SK-MEL-5 (cell line): Measurements from ENCODE around the gene ABCB8. TPM values are rescaled to one million over a fixed set of nuclear protein-coding genes. Genes with fewer than 3 reads are reported as not detected.

Source experiments
- DNase-seq: peaks from one replicate; pipeline ENCODE4 v3.0.0-alpha.2; 2016; ENCODE audit warnings: low read depth, low spot score
- in situ Hi-C: cut with HindIII; loops from 2 replicates; pipeline ENCODE4 v1.10.0; 2016; ENCODE audit warnings: low sequenced_read_pairs, high pct_unique_total_duplicates, low pct_unique_long_range_greater_than_20kb
- total RNA-seq: library from RNA; depleted of rRNA; stranded (reverse); fragments of >200 nt; shearing (Covaris generic); gene quantifications from 2 replicates; pipeline ENCODE4 v1.2.3, GENCODE V29; 2014

The ABCB8 gene
- total RNA-seq, 1 experiment from 2014 or later = 47.9 TPM

DNA sequence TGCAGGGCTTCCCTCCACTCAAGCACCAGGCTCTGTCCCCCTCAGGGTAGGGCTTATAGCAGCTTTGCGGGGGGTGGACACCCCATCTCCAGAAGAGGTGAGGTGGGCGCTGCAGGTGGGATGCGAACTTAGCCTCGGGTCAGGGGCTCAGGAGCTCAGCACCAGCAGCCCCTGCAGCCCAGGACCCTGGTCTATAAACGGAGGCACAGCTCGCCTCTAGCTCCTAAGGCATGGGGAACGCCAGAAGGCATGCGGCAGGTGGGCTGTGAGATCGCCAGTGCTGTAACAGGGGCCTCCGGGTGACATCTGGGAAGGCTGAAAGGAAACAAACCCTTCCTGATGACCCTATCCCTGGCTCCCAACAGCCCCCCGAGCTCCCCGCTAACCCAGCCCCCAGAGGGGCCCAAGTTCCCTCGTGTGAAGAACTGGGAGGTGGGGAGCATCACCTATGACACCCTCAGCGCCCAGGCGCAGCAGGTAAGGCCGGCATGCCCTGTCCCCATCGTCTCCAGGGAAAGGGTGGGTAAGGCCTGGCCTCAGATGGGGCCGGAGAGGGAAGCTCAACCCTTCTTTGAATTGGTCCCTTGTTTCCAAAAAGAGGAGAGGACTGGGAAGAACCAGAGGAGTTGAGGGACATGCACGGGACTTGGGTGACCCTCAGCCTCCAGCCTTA lies 33.3 kb upstream of the ABCB8 start:
- no peak for DNase-seq
- in situ Hi-C loops = no loop called here

DNA sequence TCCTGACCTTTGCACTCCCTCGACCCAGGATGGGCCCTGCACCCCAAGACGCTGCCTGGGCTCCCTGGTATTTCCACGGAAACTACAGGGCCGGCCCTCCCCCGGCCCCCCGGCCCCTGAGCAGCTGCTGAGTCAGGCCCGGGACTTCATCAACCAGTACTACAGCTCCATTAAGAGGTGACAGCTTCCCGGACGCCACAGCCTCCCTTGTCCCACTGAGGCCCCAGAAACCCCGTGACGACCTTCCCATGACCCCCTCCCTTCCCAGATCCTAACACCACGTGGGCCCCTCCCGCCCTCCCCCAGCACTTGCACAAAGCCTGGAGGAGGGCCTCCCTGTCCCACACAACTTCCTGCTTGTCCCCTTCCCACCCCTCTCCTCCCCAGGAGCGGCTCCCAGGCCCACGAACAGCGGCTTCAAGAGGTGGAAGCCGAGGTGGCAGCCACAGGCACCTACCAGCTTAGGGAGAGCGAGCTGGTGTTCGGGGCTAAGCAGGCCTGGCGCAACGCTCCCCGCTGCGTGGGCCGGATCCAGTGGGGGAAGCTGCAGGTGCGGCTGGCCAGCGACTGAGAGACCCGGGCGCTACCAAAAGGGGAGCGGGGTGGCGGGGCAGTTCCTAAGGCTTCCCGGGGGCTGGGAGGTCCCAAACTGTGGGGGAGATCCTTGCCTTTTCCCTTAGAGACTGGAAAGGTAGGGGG lies 31.7 kb upstream of the ABCB8 start:
- in situ Hi-C loops = no loop called here
- no peak for DNase-seq

DNA sequence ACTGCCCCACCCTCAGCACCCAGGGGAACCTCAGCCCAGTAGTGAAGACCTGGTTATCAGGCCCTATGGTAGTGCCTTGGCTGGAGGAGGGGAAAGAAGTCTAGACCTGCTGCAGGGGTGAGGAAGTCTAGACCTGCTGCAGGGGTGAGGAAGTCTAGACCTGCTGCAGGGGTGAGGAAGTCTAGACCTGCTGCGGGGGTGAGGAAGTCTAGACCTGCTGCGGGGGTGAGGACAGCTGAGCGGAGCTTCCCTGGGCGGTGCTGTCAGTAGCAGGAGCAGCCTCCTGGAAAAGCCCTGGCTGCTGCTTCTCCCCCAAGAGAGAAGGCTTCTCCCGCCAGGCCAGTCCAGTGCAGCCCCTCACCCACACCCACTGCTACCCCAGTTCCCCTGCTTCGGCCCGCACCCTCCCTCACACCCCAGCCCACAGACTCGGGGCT lies 31.2 kb upstream of the ABCB8 start:
- in situ Hi-C loops = no loop called here
- no peak for DNase-seq

DNA sequence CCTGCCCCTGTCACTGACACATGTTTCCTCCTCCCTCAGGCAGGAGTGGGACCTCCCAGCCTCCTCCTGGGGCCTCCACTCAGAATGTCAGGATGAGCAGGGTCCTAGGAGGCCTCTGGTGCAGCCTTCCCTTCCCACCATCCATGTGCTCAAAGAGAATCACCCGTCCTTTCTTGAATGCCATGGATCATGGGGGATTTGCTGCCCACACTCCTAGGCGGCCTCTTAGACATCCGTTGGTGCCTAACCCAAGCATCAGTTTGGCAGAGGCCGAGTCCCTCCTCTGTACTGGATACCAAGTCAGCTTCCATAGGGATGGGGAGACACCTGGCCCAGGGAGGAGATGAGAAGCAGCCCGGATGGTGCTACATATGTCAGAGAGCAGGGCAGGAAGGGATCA lies 30.4 kb upstream of the ABCB8 start:
- in situ Hi-C loops = no loop called here
- no peak for DNase-seq

DNA sequence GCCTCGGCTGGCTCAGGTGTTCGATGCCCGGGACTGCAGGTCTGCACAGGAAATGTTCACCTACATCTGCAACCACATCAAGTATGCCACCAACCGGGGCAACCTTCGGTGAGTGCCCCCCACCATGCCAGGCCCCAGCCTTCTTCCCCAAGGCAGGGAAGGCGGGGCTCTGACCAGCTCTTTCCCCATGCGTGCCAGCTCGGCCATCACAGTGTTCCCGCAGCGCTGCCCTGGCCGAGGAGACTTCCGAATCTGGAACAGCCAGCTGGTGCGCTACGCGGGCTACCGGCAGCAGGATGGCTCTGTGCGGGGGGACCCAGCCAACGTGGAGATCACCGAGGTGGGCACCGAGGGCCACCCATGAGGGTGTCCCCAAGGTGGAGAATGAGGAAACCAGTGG lies 29.9 kb upstream of the ABCB8 start:
- in situ Hi-C loops = no loop called here
- DNase-seq = no peak

DNA sequence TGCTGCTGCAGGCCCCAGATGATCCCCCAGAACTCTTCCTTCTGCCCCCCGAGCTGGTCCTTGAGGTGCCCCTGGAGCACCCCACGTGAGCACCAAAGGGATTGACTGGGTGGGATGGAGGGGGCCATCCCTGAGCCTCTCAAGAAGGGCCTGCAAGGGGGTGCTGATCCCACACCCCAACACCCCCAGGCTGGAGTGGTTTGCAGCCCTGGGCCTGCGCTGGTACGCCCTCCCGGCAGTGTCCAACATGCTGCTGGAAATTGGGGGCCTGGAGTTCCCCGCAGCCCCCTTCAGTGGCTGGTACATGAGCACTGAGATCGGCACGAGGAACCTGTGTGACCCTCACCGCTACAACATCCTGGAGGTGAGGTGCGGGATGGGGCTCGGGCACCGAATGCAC lies 29.2 kb upstream of the ABCB8 start:
- in situ Hi-C loops = no loop called here
- no peak for DNase-seq

DNA sequence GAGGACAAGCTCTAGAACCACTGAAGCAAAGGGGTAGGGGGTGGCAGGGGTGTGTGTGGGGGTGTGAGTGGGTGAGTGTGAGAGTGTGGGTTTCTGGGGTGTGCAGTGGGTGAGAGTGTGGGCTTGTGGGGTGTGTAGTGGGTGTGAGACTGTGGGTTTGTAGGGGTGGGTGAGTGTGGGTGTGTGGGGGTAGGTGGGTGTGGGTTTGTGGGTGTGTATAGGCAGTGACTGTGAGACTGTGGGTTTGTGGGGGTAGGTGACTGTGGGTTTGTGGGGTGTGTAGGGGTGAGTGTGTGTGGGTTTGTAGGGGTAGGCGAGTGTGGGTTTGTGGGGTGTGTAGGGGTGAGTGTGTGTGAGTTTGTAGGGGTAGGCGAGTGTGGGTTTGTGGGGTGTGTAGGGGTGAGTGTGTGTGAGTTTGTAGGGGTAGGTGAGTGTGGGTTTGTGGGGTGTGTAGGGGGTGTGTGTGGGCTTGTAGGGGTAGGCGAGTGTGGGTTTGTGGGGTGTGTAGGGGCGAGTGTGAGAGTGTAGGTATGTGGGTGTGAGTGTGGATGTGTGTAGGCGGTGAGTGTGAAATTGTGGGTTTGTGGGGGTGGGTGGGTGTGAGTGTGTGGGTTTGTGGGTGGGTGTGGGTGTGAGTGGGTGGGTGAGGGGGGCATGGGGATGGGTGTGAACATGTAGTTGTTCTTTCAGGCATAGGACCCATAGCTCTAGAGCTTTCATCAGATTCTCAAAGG lies 28.6 kb upstream of the ABCB8 start:
- in situ Hi-C loops = no loop called here

DNA sequence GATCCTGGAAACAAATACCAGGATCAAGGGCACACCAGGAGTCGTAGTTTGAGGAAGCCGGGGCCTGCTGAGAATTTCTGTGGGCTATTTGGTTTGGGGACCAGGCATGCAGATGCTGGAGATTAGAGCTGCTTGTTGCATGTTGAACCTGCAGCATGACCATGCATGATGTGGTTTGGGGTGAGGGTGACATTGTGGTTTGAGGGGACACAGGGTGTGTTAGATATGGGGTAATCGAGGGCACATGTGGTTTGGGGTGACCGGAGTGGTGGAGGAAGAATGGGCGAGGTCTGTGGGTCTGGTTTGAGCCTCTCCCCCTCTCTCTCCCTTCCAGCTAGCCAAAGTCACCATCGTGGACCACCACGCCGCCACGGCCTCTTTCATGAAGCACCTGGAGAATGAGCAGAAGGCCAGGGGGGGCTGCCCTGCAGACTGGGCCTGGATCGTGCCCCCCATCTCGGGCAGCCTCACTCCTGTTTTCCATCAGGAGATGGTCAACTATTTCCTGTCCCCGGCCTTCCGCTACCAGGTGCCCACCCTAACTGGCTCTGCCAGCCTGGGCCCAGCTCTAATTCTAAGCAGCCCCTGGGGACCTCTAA lies 27.3 kb upstream of the ABCB8 start:
- in situ Hi-C loops = no loop called here

More for the DNA sequence above, 28.6 kb upstream of the ABCB8 start:
- no peak for DNase-seq

DNA sequence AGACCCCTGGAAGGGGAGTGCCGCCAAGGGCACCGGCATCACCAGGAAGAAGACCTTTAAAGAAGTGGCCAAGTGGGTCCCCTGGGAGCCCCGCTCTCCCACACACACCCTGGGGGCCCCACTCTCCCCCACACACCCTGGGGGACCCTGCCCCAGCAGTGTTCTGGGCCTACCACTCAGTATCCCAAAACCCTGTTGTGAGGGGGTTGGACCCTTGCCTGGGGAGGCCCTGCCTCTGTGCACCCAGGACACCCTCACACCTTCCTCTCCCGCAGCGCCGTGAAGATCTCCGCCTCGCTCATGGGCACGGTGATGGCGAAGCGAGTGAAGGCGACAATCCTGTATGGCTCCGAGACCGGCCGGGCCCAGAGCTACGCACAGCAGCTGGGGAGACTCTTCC lies 26.7 kb upstream of the ABCB8 start:
- no peak for DNase-seq
- in situ Hi-C loops = no loop called here

More for the DNA sequence above, 27.3 kb upstream of the ABCB8 start:
- DNase-seq = no peak

DNA sequence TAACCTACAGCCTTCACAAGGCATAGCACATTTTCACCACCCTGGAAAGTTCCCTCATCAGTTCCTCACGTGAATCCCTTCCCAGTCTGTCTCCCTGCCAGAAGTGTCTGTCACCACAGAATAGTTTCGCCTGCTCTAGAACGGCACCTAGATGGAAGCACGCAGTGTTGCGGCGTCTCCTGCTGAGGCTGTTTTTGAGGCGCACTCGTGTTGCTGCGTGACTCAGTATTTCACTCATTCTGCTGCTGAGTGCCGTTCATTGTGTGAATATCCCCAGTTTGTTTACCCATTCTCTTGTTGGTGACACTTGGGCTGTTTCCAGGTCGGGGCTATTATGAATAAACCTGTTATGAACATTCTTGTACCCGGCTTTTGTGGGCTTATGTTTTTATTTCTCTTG lies 24.7 kb upstream of the ABCB8 start:
- in situ Hi-C loops = no loop called here
- DNase-seq = no peak

DNA sequence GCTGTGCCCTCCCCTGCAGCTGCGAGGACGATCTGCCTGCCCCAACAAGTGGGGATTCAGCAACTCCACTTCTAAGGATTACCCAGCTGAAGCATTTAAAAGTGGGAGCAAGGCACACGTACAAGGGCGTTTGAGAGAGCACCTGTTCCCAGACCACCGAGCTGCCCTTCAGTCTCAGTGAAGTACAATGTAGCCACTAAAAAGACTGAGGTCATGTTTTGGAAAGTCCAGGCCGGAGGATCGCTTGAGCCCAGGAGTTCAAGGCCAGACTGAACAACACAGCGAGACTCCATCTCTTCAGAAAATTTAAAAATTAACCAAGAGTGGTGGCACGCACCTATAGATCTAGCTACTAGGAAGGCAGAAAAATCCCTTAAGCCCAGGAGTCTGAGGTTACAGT lies 22.7 kb upstream of the ABCB8 start:
- no peak for DNase-seq
- in situ Hi-C loops = no loop called here

DNA sequence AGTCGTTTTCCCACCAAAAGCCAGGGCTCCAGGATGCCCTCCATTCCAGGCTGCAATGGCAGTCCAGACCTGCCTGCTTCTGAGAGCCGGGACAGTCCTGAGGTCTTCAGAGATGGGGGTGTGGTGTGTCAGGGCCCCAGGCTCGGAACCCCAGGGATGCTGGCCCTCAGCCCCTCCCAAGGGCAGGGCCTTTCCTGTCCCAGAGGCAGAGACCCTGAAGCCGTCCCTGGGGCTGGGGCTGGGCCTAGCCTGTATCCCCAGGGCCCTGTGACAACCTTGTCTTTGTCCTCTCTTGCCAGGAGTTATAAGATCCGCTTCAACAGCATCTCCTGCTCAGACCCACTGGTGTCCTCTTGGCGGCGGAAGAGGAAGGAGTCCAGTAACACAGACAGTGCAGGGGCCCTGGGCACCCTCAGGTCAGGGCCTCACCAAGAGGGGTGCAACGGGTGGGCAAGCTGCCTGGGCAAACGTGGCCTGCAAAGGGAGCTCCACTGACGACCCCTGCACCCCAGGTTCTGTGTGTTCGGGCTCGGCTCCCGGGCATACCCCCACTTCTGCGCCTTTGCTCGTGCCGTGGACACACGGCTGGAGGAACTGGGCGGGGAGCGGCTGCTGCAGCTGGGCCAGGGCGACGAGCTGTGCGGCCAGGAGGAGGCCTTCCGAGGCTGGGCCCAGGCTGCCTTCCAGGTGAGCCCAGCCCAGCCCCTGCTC lies 21.5 kb upstream of the ABCB8 start:
- no peak for DNase-seq
- in situ Hi-C loops = no loop called here

DNA sequence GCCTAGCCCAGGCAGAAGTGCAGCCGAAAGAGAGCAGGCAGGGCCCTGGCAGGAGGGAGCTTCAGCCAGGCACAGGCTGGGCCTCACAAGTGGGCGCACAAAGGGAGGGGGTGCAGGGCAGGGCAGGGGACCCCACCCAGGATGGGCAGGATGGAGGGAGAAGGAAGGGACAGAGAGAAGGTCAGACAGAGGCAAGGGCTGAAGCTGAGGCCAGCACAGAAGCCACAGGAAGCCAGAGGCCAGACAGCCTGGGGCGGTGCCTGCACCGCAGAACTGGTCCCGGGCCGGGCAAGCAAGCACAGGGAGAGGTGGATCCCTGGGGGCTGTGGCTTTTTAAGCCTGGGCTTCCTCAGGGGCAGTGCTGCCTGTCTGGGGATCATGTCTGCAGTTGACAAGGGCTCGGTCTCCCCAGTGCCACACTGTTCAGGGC lies 20.8 kb upstream of the ABCB8 start:
- in situ Hi-C loops = no loop called here
- no peak for DNase-seq

DNA sequence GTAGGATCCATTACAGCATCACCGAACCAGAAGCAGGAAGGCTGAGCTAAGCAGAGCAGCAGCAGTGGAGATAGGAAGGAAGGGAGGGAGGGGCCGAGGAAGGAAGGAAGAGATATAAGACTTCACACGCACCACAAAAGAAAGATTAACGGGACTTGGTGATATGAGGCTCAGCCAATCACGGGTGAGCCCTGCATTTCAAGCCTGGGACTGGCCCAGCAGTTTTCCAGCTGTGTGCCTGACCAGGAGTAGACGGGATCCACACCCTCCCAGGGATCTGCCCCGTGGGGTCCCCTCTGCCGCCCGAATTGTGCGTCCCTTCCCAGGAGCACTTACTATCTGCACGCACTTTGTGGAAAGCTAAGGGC lies 20.1 kb upstream of the ABCB8 start:
- no peak for DNase-seq
- in situ Hi-C loops = no loop called here

DNA sequence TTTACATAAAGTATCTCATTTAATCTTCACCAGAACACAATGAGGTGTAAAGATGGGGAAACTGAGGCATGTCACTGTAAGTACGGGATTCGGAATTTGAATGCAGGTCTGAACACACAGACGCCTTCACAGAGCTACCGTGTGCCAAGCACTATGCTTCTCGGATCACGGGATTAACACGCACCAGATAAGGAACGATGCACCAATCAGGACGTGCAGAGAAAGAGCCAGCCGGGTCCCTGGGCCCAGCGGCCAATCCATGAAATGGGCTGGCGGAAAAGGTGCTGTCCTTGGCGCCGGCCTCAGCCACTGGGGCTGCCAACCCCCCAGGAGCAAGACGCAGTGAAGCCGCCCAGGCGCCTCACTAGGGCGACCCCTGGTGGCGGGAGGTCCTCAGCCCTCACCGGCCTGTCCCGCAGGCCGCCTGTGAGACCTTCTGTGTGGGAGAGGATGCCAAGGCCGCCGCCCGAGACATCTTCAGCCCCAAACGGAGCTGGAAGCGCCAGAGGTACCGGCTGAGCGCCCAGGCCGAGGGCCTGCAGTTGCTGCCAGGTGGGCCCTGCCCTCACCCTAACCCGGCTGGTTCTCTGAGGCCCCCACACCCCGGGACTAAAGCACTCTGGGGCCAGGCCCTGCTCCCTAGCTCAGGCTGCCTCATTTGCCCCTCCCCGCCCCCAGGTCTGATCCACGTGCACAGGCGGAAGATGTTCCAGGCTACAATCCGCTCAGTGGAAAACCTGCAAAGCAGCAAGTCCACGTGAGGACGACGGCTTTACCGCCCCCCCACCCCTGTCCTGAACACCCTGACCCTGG lies 19.5 kb upstream of the ABCB8 start:
- in situ Hi-C loops = no loop called here
- no peak for DNase-seq

DNA sequence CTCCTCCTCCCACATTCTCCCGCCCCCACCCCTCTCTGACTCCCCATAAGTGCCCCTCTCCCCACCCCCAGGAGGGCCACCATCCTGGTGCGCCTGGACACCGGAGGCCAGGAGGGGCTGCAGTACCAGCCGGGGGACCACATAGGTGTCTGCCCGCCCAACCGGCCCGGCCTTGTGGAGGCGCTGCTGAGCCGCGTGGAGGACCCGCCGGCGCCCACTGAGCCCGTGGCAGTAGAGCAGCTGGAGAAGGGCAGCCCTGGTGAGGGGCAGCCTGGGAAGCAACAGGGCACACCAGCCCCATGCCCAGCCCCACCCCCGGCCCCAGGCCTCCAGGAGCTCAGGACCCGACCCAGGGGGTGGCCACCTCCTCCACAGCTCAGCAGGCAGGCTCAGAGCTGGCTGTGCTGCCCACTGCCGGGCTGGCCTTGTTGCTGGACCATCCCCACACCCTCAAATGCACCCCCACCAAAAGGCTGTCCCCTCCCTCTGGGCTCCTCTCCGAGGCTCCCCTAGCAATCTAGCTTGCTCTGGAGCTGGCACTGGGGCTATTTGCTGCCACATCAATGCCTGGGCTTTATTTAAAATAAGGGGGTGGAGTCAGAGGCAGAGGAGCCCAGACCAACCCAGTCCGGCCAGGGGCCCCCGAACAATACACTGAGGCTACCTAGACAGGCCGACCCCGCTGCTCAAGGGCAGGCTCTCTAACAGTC lies 18.8 kb upstream of the ABCB8 start:
- in situ Hi-C loops = no loop called here

DNA sequence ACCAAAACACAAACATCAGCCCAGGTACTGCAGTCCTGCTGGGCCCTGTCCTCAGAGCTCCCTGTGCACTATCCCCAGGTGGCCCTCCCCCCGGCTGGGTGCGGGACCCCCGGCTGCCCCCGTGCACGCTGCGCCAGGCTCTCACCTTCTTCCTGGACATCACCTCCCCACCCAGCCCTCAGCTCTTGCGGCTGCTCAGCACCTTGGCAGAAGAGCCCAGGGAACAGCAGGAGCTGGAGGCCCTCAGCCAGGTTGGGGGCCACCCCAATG lies 18.3 kb upstream of the ABCB8 start:
- in situ Hi-C loops = no loop called here
- DNase-seq = no peak

More for the DNA sequence above, 18.8 kb upstream of the ABCB8 start:
- no peak for DNase-seq
